ENCODE data around the gene ATPAF1. TPM values are rescaled to one million over a fixed set of nuclear protein-coding genes. Genes with fewer than 3 reads are reported as not detected.

Gene ATPAF1
- polyA plus RNA-seq, 1 of the 3 experiments (the other 2 are of a cell fraction): 39.9 TPM

DNA sequence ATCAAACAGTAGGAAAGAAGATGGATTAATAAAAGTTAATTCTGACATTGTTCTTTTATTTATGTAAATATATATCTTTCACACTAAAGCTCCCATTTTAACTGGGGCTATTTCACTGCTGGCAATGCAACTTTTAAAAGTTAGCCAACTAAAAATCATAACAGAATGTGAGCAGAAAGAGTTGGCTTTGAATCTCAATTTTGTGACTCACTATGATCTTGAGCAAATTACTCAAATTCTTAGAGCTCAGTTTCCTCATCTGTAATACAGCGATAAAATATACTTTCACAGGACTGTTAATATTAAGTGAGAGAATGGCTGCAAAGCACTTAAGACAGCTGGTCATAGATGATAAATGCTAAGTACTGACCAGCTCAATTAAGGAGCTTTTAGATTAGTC lies 40.0 kb upstream of the ATPAF1 start (continued):
- TF ChIP-seq, protein P1, sequence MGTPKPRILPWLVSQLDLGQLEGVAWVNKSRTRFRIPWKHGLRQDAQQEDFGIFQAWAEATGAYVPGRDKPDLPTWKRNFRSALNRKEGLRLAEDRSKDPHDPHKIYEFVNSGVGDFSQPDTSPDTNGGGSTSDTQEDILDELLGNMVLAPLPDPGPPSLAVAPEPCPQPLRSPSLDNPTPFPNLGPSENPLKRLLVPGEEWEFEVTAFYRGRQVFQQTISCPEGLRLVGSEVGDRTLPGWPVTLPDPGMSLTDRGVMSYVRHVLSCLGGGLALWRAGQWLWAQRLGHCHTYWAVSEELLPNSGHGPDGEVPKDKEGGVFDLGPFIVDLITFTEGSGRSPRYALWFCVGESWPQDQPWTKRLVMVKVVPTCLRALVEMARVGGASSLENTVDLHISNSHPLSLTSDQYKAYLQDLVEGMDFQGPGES (IDR thresholded peaks at IDR 0.05; ENCODE audit: low read depth, low read length): no peak
- TF ChIP-seq FOXJ3 (CRISPR knock-in tag; IDR thresholded peaks at IDR 0.05): no peak
- TF ChIP-seq EZH2phosphoT487 (IDR thresholded peaks at IDR 0.05; ENCODE audit: borderline replicate concordance, low read depth): no peak
- no peak for TF ChIP-seq FOSL2 (IDR thresholded peaks at IDR 0.05; ENCODE audit: borderline replicate concordance, low read depth)
- TF ChIP-seq, protein P2, sequence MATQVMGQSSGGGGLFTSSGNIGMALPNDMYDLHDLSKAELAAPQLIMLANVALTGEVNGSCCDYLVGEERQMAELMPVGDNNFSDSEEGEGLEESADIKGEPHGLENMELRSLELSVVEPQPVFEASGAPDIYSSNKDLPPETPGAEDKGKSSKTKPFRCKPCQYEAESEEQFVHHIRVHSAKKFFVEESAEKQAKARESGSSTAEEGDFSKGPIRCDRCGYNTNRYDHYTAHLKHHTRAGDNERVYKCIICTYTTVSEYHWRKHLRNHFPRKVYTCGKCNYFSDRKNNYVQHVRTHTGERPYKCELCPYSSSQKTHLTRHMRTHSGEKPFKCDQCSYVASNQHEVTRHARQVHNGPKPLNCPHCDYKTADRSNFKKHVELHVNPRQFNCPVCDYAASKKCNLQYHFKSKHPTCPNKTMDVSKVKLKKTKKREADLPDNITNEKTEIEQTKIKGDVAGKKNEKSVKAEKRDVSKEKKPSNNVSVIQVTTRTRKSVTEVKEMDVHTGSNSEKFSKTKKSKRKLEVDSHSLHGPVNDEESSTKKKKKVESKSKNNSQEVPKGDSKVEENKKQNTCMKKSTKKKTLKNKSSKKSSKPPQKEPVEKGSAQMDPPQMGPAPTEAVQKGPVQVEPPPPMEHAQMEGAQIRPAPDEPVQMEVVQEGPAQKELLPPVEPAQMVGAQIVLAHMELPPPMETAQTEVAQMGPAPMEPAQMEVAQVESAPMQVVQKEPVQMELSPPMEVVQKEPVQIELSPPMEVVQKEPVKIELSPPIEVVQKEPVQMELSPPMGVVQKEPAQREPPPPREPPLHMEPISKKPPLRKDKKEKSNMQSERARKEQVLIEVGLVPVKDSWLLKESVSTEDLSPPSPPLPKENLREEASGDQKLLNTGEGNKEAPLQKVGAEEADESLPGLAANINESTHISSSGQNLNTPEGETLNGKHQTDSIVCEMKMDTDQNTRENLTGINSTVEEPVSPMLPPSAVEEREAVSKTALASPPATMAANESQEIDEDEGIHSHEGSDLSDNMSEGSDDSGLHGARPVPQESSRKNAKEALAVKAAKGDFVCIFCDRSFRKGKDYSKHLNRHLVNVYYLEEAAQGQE (IDR thresholded peaks at IDR 0.05; ENCODE audit: low read depth, low read length): no peak
- TF ChIP-seq GATA2 (CRISPR knock-in tag; IDR thresholded peaks at IDR 0.05): no peak
- TF ChIP-seq USF1 (IDR thresholded peaks at IDR 0.05; ENCODE audit: borderline replicate concordance, low read depth): no peak
- TF ChIP-seq SIN3A (IDR thresholded peaks at IDR 0.05; ENCODE audit: borderline replicate concordance, low read depth, low read length): no peak

GRCh38 chr1:46705408-46705807 lies 37.2 kb upstream of the ATPAF1 start:
- no peak for TF ChIP-seq MXI1 (IDR thresholded peaks at IDR 0.05; ENCODE audit: low read depth, low read length)
- no peak for TF ChIP-seq EZH2phosphoT487 (IDR thresholded peaks at IDR 0.05; ENCODE audit: borderline replicate concordance, low read depth)
- no peak for TF ChIP-seq CHD2 (IDR thresholded peaks at IDR 0.05; ENCODE audit: low read length, partially characterized antibody)
- TF ChIP-seq RXRA (IDR thresholded peaks at IDR 0.05; ENCODE audit: borderline replicate concordance, low read depth): no peak
- TF ChIP-seq TCF12 (IDR thresholded peaks at IDR 0.05): no peak
- no peak for TF ChIP-seq RAD21 (IDR thresholded peaks at IDR 0.05; ENCODE audit: low read length)
- ChIA-PET CTCF (no interaction called here), POLR2A (no interaction called here)

More at GRCh38 chr1:46705408-46705807, 37.2 kb upstream of the ATPAF1 start:
- Histone ChIP-seq H3K9ac (no peak overlapping the region), H3K27me3 (ENCODE audit: insufficient read depth) (no peaks in the 10 kb centered on the region), H3K36me3 (replicated peaks in 1 of 2; ENCODE audit: control insufficient read depth in 1 of 2, insufficient read depth in 2 of 2, low read length in 1 of 2) (peaks cover 59 to 70% of the 10 kb centered on the region in 2 experiments), H3K9me2 (no peaks in the 10 kb centered on the region), H2AFZ (ENCODE audit: low read depth) (no peak overlapping the region), H3K4me2 (no peak overlapping the region), H3K27ac (ENCODE audit: low read depth in 2 of 2, low read length in 1 of 2) (peak overlapping the region in 1 of 2 experiments; percentile 39; a peak in 1 of 4 replicates), H4K20me1 (ENCODE audit: insufficient read depth) (no peaks in the 10 kb centered on the region), H3F3A (replicated peaks; ENCODE audit: insufficient read depth) (peaks cover 3% of the 10 kb centered on the region), H3K9me3 (no peaks in the 10 kb centered on the region), H3K4me3 (ENCODE audit: low read depth in 2 of 2, low read length in 1 of 2) (no peak overlapping the region), H3K4me1 (ENCODE audit: control insufficient read depth in 1 of 2, insufficient read depth in 2 of 2, low read depth in 1 of 2, low read length in 1 of 2) (peaks cover 7 to 13% of the 10 kb centered on the region in 2 experiments; a peak in 2 of 4 replicates), H3K79me2 (ENCODE audit: insufficient read depth) (peaks cover 6% of the 10 kb centered on the region; the same call in 1 of the 2 replicates)
- WGBS (ENCODE audit: low lambda C conversion rate): 81% methylated on average over 9 of the region's 9 CpGs
- no peak for DNase-seq
